Hypothalamus (tissue), 51 donors: ENCODE data around the gene USP17L27.
A peak's percentile ranks its signal among the peaks of the same experiment; 100 is the strongest.
"Not testable (repeated sequence)": the region's sequence is repeated elsewhere in the genome, so short reads cannot be mapped to it uniquely, and the experiment has no call there.

Experiments
- DNase-seq, 51 donors: peaks; one replicate each; lab custom pipeline; 2025; lab: John Stamatoyannopoulos, UW

Gene USP17L27, protein sequence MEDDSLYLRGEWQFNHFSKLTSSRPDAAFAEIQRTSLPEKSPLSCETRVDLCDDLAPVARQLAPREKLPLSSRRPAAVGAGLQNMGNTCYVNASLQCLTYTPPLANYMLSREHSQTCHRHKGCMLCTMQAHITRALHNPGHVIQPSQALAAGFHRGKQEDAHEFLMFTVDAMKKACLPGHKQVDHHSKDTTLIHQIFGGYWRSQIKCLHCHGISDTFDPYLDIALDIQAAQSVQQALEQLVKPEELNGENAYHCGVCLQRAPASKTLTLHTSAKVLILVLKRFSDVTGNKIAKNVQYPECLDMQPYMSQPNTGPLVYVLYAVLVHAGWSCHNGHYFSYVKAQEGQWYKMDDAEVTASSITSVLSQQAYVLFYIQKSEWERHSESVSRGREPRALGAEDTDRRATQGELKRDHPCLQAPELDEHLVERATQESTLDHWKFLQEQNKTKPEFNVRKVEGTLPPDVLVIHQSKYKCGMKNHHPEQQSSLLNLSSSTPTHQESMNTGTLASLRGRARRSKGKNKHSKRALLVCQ

GRCh38 chr4:9343848-9344247 lies at the start of gene USP17L27:
Gene USP17L27 (plus strand): TSS chr4:9344148. CDS start chr4:9344148, 0 bp downstream.
- not testable (repeated sequence) for DNase-seq

- DNase-seq: not testable (repeated sequence)
Measured at GRCh38 chr4:9324191-9324590, 19.8 kb upstream of the USP17L27 start.

DNA sequence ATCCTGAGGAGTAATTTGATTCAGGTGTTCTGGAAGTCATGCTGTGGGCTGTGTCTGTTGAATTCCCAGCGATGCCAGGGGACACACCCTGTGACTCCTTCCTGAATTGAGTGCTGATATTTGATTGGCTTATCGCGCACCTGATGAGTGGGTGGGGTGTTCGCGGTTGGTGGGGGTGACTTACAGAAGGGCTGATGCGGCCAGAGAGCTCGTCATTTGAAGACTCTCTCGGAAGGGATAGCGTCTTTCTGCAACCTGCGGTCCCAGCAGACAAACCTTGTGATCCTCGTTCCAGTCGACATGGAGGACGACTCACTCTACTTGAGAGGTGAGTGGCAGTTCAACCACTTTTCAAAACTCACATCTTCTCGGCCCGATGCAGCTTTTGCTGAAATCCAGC lies 19.1 kb upstream of the USP17L27 start, which contains the start of gene USP17L24:
TSS of gene USP17L24 (plus strand) at position 301 of the 400 bp plus-strand sequence. CDS start at position 301, 0 bp downstream.
- not testable (repeated sequence) for DNase-seq

DNA sequence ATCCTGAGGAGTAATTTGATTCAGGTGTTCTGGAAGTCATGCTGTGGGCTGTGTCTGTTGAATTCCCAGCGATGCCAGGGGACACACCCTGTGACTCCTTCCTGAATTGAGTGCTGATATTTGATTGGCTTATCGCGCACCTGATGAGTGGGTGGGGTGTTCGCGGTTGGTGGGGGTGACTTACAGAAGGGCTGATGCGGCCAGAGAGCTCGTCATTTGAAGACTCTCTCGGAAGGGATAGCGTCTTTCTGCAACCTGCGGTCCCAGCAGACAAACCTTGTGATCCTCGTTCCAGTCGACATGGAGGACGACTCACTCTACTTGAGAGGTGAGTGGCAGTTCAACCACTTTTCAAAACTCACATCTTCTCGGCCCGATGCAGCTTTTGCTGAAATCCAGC lies 14.3 kb upstream of the USP17L27 start, which contains the start of gene USP17L25:
TSS of gene USP17L25 (plus strand) at position 301 of the 400 bp plus-strand sequence. CDS start at position 301, 0 bp downstream.
- not testable (repeated sequence) for DNase-seq

GRCh38 chr4:9334358-9334757 lies 9.6 kb upstream of the USP17L27 start, which contains the start of gene USP17L26:
Gene USP17L26 (plus strand): TSS chr4:9334658. CDS start chr4:9334658, 0 bp downstream.
- DNase-seq: not testable (repeated sequence)

DNA sequence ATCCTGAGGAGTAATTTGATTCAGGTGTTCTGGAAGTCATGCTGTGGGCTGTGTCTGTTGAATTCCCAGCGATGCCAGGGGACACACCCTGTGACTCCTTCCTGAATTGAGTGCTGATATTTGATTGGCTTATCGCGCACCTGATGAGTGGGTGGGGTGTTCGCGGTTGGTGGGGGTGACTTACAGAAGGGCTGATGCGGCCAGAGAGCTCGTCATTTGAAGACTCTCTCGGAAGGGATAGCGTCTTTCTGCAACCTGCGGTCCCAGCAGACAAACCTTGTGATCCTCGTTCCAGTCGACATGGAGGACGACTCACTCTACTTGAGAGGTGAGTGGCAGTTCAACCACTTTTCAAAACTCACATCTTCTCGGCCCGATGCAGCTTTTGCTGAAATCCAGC lies 4.8 kb upstream of the USP17L27 start, which contains the start of gene USP17L5:
TSS of gene USP17L5 (plus strand) at position 301 of the 400 bp plus-strand sequence. CDS start at position 301, 0 bp downstream.
- DNase-seq: not testable (repeated sequence)

- DNase-seq: not testable (repeated sequence)
Measured at GRCh38 chr4:9348593-9348992, 4.6 kb downstream of the USP17L27 start, which contains the start of gene USP17L28. Gene USP17L28 (plus strand): TSS chr4:9348893. CDS start chr4:9348893, 0 bp downstream.

DNA sequence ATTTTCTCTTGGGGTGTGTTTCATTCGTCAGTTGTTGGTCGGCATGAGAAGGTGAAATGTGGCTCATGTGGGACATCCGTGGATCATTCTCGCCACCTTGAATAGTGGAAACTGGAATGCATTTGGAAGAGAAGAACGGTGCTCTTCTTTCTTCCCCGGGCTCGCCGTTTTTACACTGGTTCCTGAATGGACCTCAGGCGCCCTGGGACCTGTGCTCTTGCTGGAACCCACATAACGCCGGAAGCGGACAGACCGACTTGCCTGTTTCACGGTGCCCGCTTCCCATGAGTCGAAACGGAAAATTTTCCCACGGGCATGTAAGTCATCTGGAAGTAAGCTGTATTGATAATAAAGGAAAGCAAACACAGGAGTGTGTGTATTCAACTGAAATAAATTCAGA lies 6.9 kb downstream of the USP17L27 start:
- not testable (repeated sequence) for DNase-seq

- DNase-seq: not testable (repeated sequence)
Measured at GRCh38 chr4:9353338-9353737, 9.4 kb downstream of the USP17L27 start, which contains the start of gene USP17L29. Gene USP17L29 (plus strand): TSS chr4:9353638. CDS start chr4:9353638, 0 bp downstream.

DNA sequence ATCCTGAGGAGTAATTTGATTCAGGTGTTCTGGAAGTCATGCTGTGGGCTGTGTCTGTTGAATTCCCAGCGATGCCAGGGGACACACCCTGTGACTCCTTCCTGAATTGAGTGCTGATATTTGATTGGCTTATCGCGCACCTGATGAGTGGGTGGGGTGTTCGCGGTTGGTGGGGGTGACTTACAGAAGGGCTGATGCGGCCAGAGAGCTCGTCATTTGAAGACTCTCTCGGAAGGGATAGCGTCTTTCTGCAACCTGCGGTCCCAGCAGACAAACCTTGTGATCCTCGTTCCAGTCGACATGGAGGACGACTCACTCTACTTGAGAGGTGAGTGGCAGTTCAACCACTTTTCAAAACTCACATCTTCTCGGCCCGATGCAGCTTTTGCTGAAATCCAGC lies 18.9 kb downstream of the USP17L27 start, which contains the start of gene USP17L30:
TSS of gene USP17L30 (plus strand) at position 301 of the 400 bp plus-strand sequence. CDS start at position 301, 0 bp downstream.
- not testable (repeated sequence) for DNase-seq

- DNase-seq: not testable (repeated sequence)
Measured at GRCh38 chr4:9379881-9380280, 35.9 kb downstream of the USP17L27 start.

DNA sequence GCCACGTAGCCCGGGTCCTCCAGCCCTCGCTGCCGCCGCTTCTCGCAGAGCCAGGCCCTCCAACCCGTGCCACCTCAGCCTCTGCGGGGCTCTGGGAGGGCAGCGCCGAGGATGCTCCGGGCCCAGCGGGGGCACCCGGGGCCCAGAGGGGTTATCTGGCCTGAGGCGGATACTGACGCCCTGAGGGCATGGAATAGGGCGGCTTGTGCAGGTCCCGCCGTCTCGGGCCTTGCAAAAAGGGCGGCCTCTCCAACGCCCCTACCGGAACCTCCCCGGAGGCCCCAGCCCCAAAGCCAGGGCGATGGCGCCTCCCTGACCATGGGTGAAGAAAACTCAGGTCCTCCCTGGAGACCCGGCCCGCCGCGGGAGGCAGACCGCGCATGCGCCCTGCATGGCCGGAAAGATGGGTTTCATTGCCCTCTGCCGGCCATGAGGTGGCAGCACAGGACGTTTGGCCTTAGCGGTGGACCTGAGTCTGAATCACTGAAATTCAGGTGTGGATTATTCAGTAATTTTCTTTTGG lies 37.1 kb downstream of the USP17L27 start:
- peak in 6 of 51 donors; percentile 1 to 37 (median 14) for DNase-seq

DNA sequence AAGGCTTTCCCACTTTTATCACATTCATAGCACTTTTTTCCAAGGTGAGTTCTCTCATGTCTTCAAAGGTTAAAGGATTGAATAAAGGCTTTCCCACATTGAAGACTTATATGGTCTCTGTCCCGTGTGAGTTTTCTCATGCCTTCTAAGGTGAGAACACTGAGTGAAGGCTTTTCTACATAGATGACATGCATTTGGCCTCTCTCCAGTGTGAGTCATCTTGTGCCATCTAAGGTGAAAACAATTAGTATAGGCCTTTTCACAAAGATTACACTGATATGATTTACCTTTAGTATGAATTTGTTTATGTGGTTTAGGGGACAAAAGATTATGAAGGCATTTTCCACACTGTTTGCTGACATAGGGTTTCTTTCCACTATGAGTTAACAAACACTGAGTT lies 40.2 kb downstream of the USP17L27 start:
- DNase-seq: no peak

GRCh38 chr4:9389001-9389400 lies 45.1 kb downstream of the USP17L27 start:
- not testable (repeated sequence) for DNase-seq
